ENCODE data around the gene RAC3.

DNA sequence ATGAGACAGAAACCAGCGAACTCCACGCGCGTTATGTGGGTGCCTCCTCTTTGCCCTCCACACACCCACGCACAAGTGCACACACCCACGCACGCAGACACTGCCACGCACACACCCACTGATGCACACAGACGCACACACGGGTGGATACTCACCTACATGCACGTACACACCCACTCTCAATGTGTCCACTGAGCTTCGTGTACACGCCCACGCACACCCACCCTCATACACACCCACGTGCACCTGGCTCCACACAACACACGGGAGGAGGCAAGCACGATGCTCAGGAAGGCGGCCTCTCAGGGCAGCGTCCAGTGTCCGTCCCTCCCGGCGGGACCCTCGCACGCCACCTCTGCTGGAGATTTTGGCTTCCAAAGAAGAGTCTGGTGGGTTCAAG, 15.9 kb downstream of the RAC3 start:
- no peak for TF ChIP-seq NFIC (IDR thresholded peaks at IDR 0.05)
- TF ChIP-seq, protein P1, sequence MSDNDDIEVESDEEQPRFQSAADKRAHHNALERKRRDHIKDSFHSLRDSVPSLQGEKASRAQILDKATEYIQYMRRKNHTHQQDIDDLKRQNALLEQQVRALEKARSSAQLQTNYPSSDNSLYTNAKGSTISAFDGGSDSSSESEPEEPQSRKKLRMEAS (IDR thresholded peaks at IDR 0.05) = no peak
- TF ChIP-seq EP300 (IDR thresholded peaks at IDR 0.05; ENCODE audit: borderline replicate concordance) = no peak
- TF ChIP-seq RAD21 (IDR thresholded peaks at IDR 0.05; ENCODE audit: low read depth) = no peak
- no peak for TF ChIP-seq CREB1 (IDR thresholded peaks at IDR 0.05; ENCODE audit: low read depth)
- no peak for TF ChIP-seq TCF12 (IDR thresholded peaks at IDR 0.05; ENCODE audit: low read depth)
- TF ChIP-seq EGR1 (IDR thresholded peaks at IDR 0.05) = no peak
